K562 (cell line): Measurements from ENCODE around the gene BOLA3. TPM values are rescaled to one million over a fixed set of nuclear protein-coding genes. Genes with fewer than 3 reads are reported as not detected.

Experiments
- CBX1 ChIP-seq: sonication (generic); IDR thresholded peaks from 2 replicates; pipeline ENCODE4 v1.6.1; 2016; ENCODE audit warnings: antibody characterized with exemption, low read depth, mild to moderate bottlenecking
- CBX3 ChIP-seq, 2 experiments: IDR thresholded peaks; 1 replicate in 1 of 2; 2 replicates in 1 of 2; pipeline ENCODE4 v1.6.1; 2012; ENCODE audit warnings: inconsistent platforms in 2 of 2, low read length in 2 of 2, borderline replicate concordance in 1 of 2, control low read depth in 1 of 2
- CGGBP1 ChIP-seq: fragments of 250-450 bp; sonication (Bioruptor Pico); IDR thresholded peaks from 2 replicates; pipeline ENCODE4 v1.9.0; 2021; ENCODE audit warnings: mild to moderate bottlenecking
- EP300 ChIP-seq: IDR thresholded peaks from 2 replicates; pipeline ENCODE4 v1.6.1; 2012; ENCODE audit warnings: low read length, improper control_type of control experiment
- FOXA1 ChIP-seq: fragments of 450-650 bp; IDR thresholded peaks from 2 replicates; pipeline ENCODE4 v1.6.1; 2016; ENCODE audit warnings: mild to moderate bottlenecking, borderline replicate concordance
- IFI16 ChIP-seq: fragments of 250-450 bp; sonication (Bioruptor Pico); IDR thresholded peaks from 2 replicates; pipeline ENCODE4 v2.1.2; 2022; ENCODE audit warnings: mild to moderate bottlenecking, inconsistent platforms
- IRF2 ChIP-seq: sonication (generic); formaldehyde crosslinking; IDR thresholded peaks from 2 replicates; pipeline ENCODE4 v1.8.1; 2022; ENCODE audit warnings: mild to moderate bottlenecking, missing genetic modification reagents
- NBN ChIP-seq: fragments of 450-650 bp; IDR thresholded peaks from 2 replicates; pipeline ENCODE4 v1.6.1; 2016; ENCODE audit warnings: low read depth, mild to moderate bottlenecking
- NFYB ChIP-seq: IDR thresholded peaks from 2 replicates; pipeline ENCODE4 v1.6.1; 2011; ENCODE audit warnings: mild to moderate bottlenecking, moderate library complexity; ENCODE audit not compliant: insufficient read length; ENCODE audit errors: extremely low read depth
- POLR2AphosphoS5 ChIP-seq: IDR thresholded peaks from 2 replicates; pipeline ENCODE4 v1.6.1; 2011; ENCODE audit warnings: mild to moderate bottlenecking, low read depth, low read length, moderate library complexity; ENCODE audit not compliant: control insufficient read depth, insufficient read depth
- RAD51 ChIP-seq: fragments of 450-650 bp; IDR thresholded peaks from 2 replicates; pipeline ENCODE4 v1.7.1; 2016; ENCODE audit warnings: low read depth, mild to moderate bottlenecking, borderline replicate concordance
- RBM15 ChIP-seq: fragments of 200-400 bp; formaldehyde crosslinking; IDR thresholded peaks from 2 replicates; pipeline ENCODE4 v1.6.1; 2018; ENCODE audit warnings: mild to moderate bottlenecking, low read length, moderate library complexity; ENCODE audit not compliant: insufficient read depth
- SNRNP70 ChIP-seq: fragments of 200-400 bp; formaldehyde crosslinking; optimal IDR thresholded peaks from 2 replicates; pipeline ENCODE3; 2017; ENCODE audit warnings: low read depth, low read length
- TAF9B ChIP-seq: fragments of 450-650 bp; IDR thresholded peaks from 2 replicates; pipeline ENCODE4 v1.6.1; 2018; ENCODE audit warnings: mild to moderate bottlenecking; ENCODE audit not compliant: partially characterized antibody
- TARDBP ChIP-seq: fragments of 450-650 bp; IDR thresholded peaks from 2 replicates; pipeline ENCODE4 v1.6.1; 2016
- U2AF1 ChIP-seq: fragments of 200-400 bp; formaldehyde crosslinking; optimal IDR thresholded peaks from 2 replicates; pipeline ENCODE3; 2017; ENCODE audit warnings: mild to moderate bottlenecking, low read depth, low read length, moderate library complexity
- YBX1 ChIP-seq: fragments of 450-650 bp; IDR thresholded peaks from 2 replicates; pipeline ENCODE4 v1.7.1; 2016; ENCODE audit warnings: mild to moderate bottlenecking
- ZKSCAN8 ChIP-seq: fragments of 200-800 bp; sonication (Bioruptor generic); IDR thresholded peaks from 2 replicates; pipeline ENCODE4 v1.6.1; 2016; ENCODE audit warnings: missing genetic modification characterization, missing compliant biosample characterization
- ZNF140 ChIP-seq: fragments of 250-450 bp; sonication (Bioruptor Pico); IDR thresholded peaks from 2 replicates; pipeline ENCODE4 v1.8.0; 2021; ENCODE audit warnings: moderate library complexity, mild to moderate bottlenecking, inconsistent platforms
- ZNF277 ChIP-seq: fragments of 250-450 bp; sonication (Bioruptor Pico); IDR thresholded peaks from 2 replicates; pipeline ENCODE4 v1.8.0; 2022; ENCODE audit warnings: inconsistent platforms, mild to moderate bottlenecking, moderate library complexity, borderline replicate concordance
- ZNF780A ChIP-seq: fragments of 250-450 bp; sonication (Bioruptor Pico); IDR thresholded peaks from 2 replicates; pipeline ENCODE4 v1.5.0; 2021; ENCODE audit warnings: mild to moderate bottlenecking
- ZSCAN29 ChIP-seq: fragments of 450-650 bp; IDR thresholded peaks from 2 replicates; pipeline ENCODE4 v1.6.1; 2017
- polyA plus RNA-seq, 8 experiments: library from polyadenylated mRNA; depleted of rRNA in 4 of 8; stranded (reverse) in 5 of 8; unstranded in 3 of 8; fragments of >200 nt; fragmentation: Nextera tagmentation in 2 of 8; fragmentation: Illumina TruSeq in 1 of 8; extraction: Ambion mirVana in 2 of 8; extraction: Trizol in 1 of 8; gene quantifications; 2 replicates each; pipeline versions ENCODE4 v1.2.1 to v1.2.3, GENCODE V29; 2011 to 2014; ENCODE audit warnings: inconsistent platforms in 1 of 8, missing spikeins in 1 of 8
- total RNA-seq, 7 experiments: library from RNA; depleted of rRNA in 6 of 7; stranded (reverse); fragments of >200 nt in 6 of 7; fragmentation: Illumina TruSeq in 2 of 7; extraction: Trizol in 2 of 7; gene quantifications; 2 replicates each; pipeline versions ENCODE4 v1.2.1 to v1.2.3, GENCODE V29; 2011 to 2021; ENCODE audit warnings: low replicate concordance in 1 of 7
- TF ChIP-seq, protein P1 (sequence below): fragments of 250-450 bp; sonication (Bioruptor Pico); IDR thresholded peaks from 2 replicates; pipeline ENCODE4 v1.8.0; 2022; ENCODE audit warnings: moderate library complexity, mild to moderate bottlenecking, inconsistent platforms
- TF ChIP-seq, protein P2 (sequence below), 2 experiments: IDR thresholded peaks in 1 of 2; conservative IDR thresholded peaks in 1 of 2; 2 replicates each; pipeline ENCODE4 v1.6.1; 2016; ENCODE audit warnings: low read depth in 2 of 2, mild to moderate bottlenecking in 1 of 2, missing compliant biosample characterization in 1 of 2, missing genetic modification characterization in 1 of 2, moderate library complexity in 1 of 2

BOLA3 gene
- total and polyA plus RNA-seq, 9 of the 15 experiments (the other 6 are each of a cell fraction or from before 2014, with no cell fraction given), result 149 to 619 (median 255) TPM

GRCh38 chr2:74147727-74148456 lies at the start of gene BOLA3 (continued):
- 0 out of 2 replicates have a peak, but pooled peaks have one; percentile 45 for TF ChIP-seq CGGBP1 (CRISPR knock-in tag)
- peak; percentile 67 for TF ChIP-seq U2AF1
- no peak for TF ChIP-seq NFYB
- no peak for TF ChIP-seq IFI16 (CRISPR knock-in tag)
- TF ChIP-seq CBX1, result peak; percentile 79; the same call in 1 of the 2 replicates
- no peak for TF ChIP-seq NBN
- TF ChIP-seq RAD51, result no peak
- peak; percentile 28; the same call in 1 of the 2 replicates for TF ChIP-seq ZSCAN29
- TF ChIP-seq, protein P1, sequence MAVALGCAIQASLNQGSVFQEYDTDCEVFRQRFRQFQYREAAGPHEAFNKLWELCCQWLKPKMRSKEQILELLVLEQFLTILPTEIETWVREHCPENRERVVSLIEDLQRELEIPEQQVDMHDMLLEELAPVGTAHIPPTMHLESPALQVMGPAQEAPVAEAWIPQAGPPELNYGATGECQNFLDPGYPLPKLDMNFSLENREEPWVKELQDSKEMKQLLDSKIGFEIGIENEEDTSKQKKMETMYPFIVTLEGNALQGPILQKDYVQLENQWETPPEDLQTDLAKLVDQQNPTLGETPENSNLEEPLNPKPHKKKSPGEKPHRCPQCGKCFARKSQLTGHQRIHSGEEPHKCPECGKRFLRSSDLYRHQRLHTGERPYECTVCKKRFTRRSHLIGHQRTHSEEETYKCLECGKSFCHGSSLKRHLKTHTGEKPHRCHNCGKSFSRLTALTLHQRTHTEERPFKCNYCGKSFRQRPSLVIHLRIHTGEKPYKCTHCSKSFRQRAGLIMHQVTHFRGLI (CRISPR knock-in tag), result no peak
- TF ChIP-seq ZNF277 (CRISPR knock-in tag), result no peak
- TF ChIP-seq TARDBP, result no peak
- TF ChIP-seq SNRNP70, result no peak
- no peak for TF ChIP-seq ZNF780A (CRISPR knock-in tag)
- TF ChIP-seq ZKSCAN8 (CRISPR knock-in tag), result no peak
- TF ChIP-seq IRF2 (CRISPR knock-in tag), result no peak
- TF ChIP-seq, protein P2, sequence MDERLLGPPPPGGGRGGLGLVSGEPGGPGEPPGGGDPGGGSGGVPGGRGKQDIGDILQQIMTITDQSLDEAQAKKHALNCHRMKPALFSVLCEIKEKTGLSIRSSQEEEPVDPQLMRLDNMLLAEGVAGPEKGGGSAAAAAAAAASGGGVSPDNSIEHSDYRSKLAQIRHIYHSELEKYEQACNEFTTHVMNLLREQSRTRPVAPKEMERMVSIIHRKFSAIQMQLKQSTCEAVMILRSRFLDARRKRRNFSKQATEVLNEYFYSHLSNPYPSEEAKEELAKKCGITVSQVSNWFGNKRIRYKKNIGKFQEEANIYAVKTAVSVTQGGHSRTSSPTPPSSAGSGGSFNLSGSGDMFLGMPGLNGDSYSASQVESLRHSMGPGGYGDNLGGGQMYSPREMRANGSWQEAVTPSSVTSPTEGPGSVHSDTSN (CRISPR knock-in tag; IDR thresholded peaks at IDR 0.05; ENCODE audit: low read depth), result no peak
- TF ChIP-seq, protein P2 (tag; conservative IDR thresholded peaks at IDR 0.05; ENCODE audit: low read depth), result no peak
- no peak for TF ChIP-seq FOXA1
- no peak for TF ChIP-seq CBX3 (IDR thresholded peaks at IDR 0.05; ENCODE audit: borderline replicate concordance in 1 of 2, low read length in 2 of 2)
- no peak for TF ChIP-seq YBX1
- TF ChIP-seq RBM15, result no peak
- TF ChIP-seq ZNF140 (CRISPR knock-in tag), result no peak
- TF ChIP-seq TAF9B, result peak; percentile 43
- 0 out of 2 replicates have a peak, but pooled peaks have one; percentile 16 for TF ChIP-seq EP300
- peak; percentile 82 for TF ChIP-seq POLR2AphosphoS5
